HuH-7 (cell line): ENCODE data around the gene INTS7.

Source experiments
- DNase-seq: peaks from one replicate; pipeline ENCODE4 v3.0.0; 2011; ENCODE audit warnings: low spot score

INTS7 gene

GRCh38 chr1:211908951-211909350 lies 126.4 kb downstream of the INTS7 start:
- no peak for DNase-seq

GRCh38 chr1:211908453-211908852 lies 126.9 kb downstream of the INTS7 start:
- no peak for DNase-seq

- no peak for DNase-seq
These were observed 131.7 kb downstream of the INTS7 start for GRCh38 chr1:211903490-211904245.

- no peak for DNase-seq
These were observed 132.6 kb downstream of the INTS7 start for GRCh38 chr1:211902624-211903291.

GRCh38 chr1:211901945-211902344 lies 133.4 kb downstream of the INTS7 start:
- DNase-seq: no peak

- no peak for DNase-seq
These were observed 134.9 kb downstream of the INTS7 start for GRCh38 chr1:211900441-211900840.

- no peak for DNase-seq
These were observed 138.4 kb downstream of the INTS7 start for GRCh38 chr1:211896958-211897357.

GRCh38 chr1:211895126-211895759 lies 140.1 kb downstream of the INTS7 start:
- DNase-seq: peak; percentile 83

- no peak for DNase-seq
These were observed 141.0 kb downstream of the INTS7 start for GRCh38 chr1:211894312-211894711.

- no peak for DNase-seq
These were observed 142.1 kb downstream of the INTS7 start for GRCh38 chr1:211893260-211893659.

- DNase-seq: no peak
These were observed 142.8 kb downstream of the INTS7 start for GRCh38 chr1:211892577-211892976.

- DNase-seq: no peak
These were observed 143.6 kb downstream of the INTS7 start for GRCh38 chr1:211891708-211892107.
